AG04449 (cell line): ENCODE data around the gene RBMXL3.

Experiments used
- CTCF ChIA-PET: fragments of 350-600 bp; formaldehyde crosslinking; extraction: SDS; loops from one replicate; lab custom pipeline; 2021; ENCODE audit warnings: antibody characterized with exemption; lab: Yijun Ruan, JAX
- POLR2A ChIA-PET: fragments of 400-600, 350-600 bp; formaldehyde crosslinking; extraction: SDS; loops from one replicate; lab custom pipeline; 2020; ENCODE audit warnings: antibody characterized with exemption, inconsistent platforms; lab: Yijun Ruan, JAX
- DNase-seq: peaks from one replicate; pipeline ENCODE4 v3.0.0-alpha.2; 2010; ENCODE audit warnings: low read depth, low spot score
- H3K4me3 ChIP-seq: 2 replicates; pipeline ENCODE4 v1.5.1; 2011; ENCODE audit warnings: low read depth, mild to moderate bottlenecking, control low read depth, low read length
- CTCF ChIP-seq: IDR thresholded peaks from one replicate; pipeline ENCODE4 v1.5.1; 2011; ENCODE audit warnings: mild to moderate bottlenecking, moderate library complexity, low read length, control low read depth, inconsistent platforms; ENCODE audit not compliant: insufficient read depth; ENCODE audit errors: missing control alignments

Gene RBMXL3

GRCh38 chrX:115229337-115230003 lies 40.3 kb downstream of the RBMXL3 start:
- no peak overlapping the region for H3K4me3 ChIP-seq
- ChIA-PET POLR2A (no interaction called here), CTCF (interaction anchor here (1.0 kb wide), 1 partner anchor 55 kb away, joined by 3 read pairs; no protein-coding TSS in a partner anchor)
- DNase-seq, result no peak
- no peak for TF ChIP-seq CTCF

DNA sequence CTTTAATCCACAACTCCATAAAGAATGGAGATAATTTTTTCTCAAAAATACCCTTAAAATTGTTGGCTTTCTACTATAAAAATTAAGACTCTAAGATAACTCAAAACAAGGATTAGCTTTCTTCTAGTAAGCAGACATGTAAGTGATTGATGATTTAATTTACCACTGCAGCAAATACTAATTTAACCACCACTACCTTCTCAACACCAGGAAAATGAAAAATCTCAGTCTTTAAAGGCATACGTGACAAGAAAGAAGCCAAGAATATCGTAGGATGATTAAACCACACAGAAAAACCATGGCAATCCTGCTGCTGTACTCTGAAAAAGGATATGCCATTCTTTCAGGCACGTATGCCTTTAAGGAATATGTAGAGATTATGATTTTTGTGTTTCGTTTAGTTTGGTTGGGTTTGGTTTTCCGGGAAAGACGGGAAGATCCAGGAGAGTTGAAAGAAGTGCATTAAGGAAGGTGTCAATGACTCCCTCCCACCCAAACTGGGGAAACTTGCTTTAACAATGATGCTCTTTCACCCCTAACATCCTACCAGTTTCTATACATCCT lies 43.8 kb downstream of the RBMXL3 start:
- H3K4me3 ChIP-seq, result peak overlapping the region; percentile 67
- no peak for TF ChIP-seq CTCF
- POLR2A ChIA-PET, result no interaction called here
- no peak for DNase-seq
- CTCF ChIA-PET, result no interaction called here

DNA sequence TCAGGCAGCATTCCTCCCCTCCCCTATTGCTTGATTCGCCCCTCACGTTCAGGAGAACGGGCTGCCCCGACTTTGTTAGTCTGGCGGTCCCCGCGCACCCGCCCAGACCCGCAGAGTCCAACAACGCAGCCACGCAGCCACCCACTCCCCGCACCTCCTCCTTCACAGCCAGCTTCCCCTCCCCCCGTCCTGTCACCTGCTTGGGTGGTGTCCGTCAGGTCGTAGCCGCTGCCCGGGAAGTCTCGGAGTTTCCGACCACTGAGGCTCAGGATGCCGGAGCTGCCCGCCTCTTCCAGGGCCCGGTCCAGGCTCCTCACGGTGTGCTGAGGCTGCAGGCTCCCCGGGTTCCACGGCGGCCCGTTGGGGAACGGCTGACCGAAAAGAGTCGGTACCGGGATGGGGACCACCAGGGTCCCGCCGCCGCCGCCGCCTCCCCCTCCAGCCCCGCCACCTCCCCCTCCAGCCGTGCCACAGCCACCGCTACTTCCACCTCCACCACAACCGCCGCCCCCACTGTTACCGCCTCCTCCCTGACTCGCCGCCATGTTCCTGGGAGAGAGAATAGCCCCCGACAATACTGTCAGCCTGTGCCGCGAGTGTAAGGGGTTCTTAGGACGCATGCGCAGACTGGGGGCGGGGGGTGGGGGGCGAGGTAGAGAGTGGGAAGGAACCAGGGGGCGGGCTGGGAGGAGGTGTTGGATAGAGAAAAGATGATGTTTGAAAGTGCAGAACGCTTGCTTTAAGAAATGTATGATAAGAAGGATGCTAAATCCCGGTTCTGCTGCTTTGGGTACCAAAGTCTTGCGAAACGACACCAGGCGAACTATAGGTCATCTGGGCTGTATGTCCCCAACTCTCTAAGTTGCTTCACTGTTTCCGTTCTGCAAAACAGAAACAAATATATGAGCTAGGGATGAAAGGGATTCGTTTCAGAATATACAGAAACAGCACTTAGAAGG lies 44.6 kb downstream of the RBMXL3 start, which contains the start of gene LRCH2:
LRCH2 (minus strand) TSS at position 600 of the 959 bp plus-strand sequence; CDS start at position 545, 55 bp downstream.
- ChIA-PET POLR2A (no interaction called here), CTCF (no interaction called here)
- H3K4me3 ChIP-seq, result peak within 1 kb of the TSS; percentile 67
- no peak for TF ChIP-seq CTCF
- no peak for DNase-seq

DNA sequence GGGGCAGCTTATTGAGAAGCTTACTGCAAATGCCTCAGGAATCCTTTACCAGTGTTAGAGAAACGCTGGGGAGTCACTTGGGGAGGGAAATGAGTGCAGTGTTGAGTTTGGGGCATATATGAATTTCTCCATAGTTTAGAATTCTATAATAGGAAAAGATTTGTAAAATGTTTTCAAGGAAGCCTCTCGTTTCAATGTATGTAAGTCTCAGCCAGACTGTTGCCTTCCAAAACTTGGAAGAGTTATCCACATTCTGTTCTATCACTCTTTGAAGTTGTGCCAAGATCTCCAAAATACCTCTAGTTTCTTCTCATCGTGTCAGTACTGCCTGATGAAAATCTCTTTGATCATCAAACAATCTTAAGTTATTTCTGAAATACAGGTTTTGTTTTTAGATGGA lies 45.3 kb downstream of the RBMXL3 start:
- CTCF ChIA-PET, result no interaction called here
- TF ChIP-seq CTCF, result no peak
- no peak for DNase-seq
- peak overlapping the region; percentile 67 for H3K4me3 ChIP-seq
- POLR2A ChIA-PET, result no interaction called here

DNA sequence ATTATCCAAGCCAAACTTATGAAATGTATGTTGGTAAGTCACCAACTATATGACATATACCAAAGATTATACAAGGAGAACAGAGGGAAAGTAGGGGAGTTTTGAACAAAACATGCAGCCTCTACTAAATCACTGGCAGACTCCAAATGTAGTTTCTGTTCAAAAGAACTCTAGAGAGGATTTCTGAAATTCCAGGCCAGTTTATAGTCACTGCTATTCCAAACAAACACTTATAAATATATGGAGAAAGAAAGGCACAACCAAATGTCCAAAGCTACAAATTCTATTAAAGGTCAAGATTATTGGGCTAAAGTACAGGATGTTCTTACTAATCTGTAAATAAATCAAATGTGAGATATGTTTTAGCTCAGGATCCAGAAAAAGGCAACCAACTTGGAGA lies 47.4 kb downstream of the RBMXL3 start:
- CTCF ChIA-PET, result no interaction called here
- no peak for DNase-seq
- no peak overlapping the region for H3K4me3 ChIP-seq
- TF ChIP-seq CTCF, result no peak
- POLR2A ChIA-PET, result no interaction called here

GRCh38 chrX:115237056-115237455 lies 47.8 kb downstream of the RBMXL3 start:
- no peak for TF ChIP-seq CTCF
- ChIA-PET POLR2A (no interaction called here), CTCF (no interaction called here)
- DNase-seq, result no peak
- H3K4me3 ChIP-seq, result no peak overlapping the region
